GM19099 (cell line): ENCODE measurements around the gene SRRD.

ENCODE experiments used
- POLR2A ChIP-seq: IDR thresholded peaks from 3 replicates; pipeline ENCODE4 v1.6.1; 2011; ENCODE audit warnings: low read depth; ENCODE audit not compliant: insufficient read length; ENCODE audit errors: extremely low read depth

SRRD gene

GRCh38 chr22:26516503-26516902, 32.8 kb downstream of the SRRD start:
- TF ChIP-seq POLR2A: no peak

GRCh38 chr22:26517429-26517828, 33.8 kb downstream of the SRRD start:
- TF ChIP-seq POLR2A: no peak

DNA sequence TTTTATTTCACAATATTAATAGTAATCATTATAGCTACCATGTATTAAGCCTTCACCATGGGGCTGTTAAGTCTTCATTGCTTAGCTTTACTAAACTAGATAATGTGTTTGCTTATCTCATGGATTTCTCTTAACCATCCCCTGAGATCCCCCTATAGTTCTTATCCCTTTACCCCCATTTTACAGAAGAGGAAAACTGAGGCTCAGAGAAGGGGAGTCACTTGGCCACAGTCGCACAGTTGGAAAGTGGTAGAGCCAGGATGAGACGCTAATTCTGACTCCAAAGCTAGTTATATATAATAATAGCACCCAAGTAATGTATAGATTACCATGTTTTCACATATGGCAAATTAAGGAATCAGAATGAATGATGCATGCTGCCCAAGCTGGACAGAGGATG, 38.3 kb downstream of the SRRD start:
- TF ChIP-seq POLR2A: no peak

DNA sequence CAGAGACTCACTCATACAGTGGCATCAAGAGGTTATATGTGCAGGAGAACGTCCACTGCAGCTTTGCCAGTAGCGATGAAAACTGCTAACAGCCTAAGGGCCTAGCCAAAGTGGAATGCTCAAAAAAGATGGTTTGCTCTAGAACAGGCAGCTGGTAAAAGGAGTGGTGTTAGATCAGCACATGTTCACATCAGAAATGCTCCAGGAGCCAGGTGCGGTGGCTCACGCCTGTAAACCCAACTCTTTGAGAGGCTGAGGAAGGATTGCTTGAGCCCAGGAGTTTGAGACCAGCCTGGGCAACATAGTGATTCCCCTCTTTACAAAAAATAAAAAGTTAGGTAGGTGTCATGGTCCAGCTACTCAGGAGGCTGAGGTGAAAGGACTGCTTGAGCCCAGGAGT, 38.9 kb downstream of the SRRD start:
- no peak for TF ChIP-seq POLR2A

DNA sequence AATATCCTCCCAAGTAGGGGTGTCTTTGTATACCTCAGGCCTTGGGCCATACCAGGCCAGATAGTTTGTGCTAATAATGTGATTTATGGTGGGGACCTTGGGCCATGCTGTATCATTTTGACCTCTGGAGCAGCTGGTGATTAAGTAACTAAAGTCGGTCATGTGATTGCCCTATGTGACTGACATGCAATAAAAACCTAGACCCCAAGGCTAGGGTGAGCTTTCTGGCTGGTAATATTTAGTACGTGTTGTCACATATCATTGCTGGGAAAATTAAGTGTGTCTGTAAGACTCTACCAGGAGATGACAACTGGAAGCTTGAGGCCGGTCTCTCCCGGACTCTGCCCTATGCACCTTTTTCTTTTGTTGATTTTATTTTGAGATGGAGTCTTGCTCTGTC, 41.2 kb downstream of the SRRD start:
- TF ChIP-seq POLR2A: no peak

DNA sequence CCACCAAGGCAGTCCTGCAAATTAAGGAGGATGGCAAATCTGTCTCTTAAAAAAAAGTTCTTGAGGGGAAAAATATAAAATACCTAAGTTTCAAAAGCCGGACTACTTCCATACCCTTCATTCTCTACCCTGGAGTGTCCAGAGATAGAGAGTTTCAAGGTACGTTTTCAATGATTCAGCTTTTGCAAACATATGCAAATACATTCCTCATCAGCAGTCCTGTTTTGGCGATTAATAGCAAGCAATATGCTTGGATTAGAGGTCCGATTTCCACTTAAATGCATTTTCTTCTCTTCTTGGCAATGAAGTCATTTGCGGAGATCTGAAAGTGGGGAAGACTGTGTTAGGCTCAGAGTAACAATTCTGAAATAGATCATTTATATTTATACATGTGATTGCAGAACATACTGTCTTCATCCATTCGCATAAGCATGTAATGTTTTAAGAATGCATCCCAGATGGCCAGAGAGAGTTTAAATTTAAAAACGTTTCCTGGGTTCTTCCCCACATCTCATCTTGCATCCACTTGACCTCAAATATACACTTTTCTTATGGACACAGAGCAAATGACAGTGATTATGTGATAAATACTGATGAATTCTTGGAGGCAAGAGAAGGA, 42.4 kb downstream of the SRRD start:
- no peak for TF ChIP-seq POLR2A

GRCh38 chr22:26527167-26527566, 43.5 kb downstream of the SRRD start:
- TF ChIP-seq POLR2A: no peak

DNA sequence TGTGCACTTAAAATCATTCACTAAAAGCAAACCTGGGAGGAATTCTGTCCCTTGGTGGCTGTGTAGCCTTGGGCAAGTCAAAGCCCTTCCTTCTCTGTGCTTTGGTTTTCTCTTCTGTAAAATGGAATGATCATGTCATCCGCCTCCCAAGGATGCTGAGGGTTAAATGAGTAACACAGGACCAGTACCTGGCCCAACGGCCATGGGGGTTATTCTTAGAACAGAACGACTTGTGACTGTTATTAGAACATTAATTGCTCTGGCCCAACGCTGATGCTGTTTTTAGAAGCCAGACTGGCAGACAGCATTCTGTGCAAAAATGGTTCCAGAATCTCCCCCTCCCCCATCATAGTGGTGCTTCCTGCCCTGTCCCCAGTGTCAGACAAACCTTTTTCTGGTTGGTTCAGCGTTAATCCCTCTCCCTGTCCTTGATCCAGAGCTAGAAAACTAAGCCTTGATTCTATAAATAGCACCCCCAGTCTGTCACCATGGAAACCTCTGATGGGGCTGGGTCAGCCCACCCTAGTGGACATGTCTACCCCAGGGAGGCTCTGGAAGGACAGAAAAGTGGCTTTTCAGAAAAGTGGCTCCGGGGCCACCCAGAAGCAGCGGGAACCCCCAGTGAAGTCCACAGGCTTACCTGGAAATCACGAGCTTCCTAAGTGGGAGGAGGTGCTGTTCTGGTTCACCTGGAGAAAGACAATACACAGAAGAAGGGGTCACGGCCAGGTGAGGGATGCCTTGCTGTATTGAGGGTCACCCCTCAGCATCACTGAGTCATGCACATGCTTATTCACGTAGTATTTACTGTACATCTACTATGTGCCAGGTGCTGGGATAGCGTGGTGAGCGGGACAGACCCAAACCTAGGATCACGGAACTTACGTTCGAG, 44.1 kb downstream of the SRRD start:
- TF ChIP-seq POLR2A: no peak

GRCh38 chr22:26529345-26529744, 45.7 kb downstream of the SRRD start:
- no peak for TF ChIP-seq POLR2A

GRCh38 chr22:26534171-26534855, 50.6 kb downstream of the SRRD start:
- TF ChIP-seq POLR2A: no peak

DNA sequence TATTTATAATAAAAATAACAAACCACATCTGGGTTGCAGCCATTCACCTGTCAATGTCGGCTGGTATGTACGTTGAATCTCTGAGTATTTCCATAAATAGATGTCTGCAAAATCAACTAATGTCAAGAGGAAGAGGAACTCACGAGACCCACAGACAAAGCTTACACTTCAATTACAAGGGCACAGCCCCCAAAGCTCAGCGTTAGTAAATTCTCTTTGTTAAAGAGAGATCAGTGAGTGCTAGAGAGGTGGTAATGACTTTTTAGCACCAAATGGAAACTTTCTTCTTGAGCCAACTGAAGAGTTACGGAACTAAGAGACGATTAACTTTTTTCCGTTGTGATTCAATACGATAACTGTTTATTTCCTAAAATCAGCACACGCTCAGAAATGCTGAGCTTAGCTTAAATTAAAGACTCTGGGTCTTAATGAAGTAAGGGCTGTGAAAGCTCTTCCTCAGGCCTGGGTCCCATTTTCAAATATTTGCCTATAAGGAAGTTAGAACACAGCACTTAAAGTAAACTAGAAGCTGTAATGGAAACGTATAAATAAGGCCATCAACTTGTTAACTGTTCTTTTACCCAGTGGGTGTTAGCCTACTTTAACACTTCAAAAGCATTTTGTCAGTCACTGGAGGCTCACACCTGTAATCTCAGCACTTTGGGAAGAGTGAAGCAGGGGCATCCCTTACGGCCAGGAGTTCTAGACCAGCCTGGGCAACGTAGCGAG, 51.4 kb downstream of the SRRD start:
- no peak for TF ChIP-seq POLR2A

DNA sequence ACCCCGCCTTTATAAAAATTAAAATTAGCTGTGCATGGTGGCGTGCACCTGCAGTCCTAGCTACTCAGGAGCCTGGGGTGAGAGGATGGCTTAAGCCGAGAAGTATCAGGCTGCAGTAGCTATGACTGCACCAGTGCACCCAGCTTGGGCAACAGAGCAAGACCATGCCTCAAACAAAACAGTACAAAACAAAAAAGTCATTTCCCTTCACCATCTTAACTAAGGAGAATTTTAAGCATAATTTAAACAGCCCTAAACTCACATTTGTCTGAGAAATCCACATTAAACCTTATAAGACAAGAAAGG, 51.9 kb downstream of the SRRD start:
- no peak for TF ChIP-seq POLR2A

DNA sequence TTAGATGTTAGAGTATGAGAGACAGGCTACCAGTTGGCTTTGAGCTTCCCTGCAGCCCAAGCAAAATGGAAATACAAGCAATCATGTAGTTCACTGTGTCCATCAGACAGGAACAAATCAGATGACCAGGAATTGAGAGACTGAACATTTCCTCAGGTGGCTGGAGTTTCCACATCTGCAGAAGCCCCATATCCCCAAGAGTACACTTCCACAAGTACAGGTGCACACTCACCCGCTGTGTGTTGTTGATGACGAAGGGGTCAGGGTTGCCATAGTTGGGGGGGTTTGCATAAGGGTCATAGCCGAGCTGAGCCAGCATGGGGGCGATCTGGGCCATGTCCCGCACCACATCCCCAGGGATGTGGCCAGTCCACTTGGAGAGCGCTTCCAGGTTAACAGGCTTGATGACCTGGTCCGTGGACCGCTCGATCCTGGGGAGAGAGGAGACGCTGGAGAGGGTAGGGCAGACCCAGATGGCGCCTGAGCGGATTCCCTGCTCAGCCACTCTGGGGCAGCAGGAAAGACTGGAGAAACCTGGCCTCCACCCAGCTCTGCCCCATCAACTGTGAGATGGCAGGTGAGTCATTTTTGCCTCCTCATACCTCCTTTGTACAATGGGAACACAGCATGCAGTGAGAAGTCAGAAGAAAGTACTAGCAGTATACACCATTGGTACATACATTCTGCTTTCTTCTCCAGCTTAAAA, 52.5 kb downstream of the SRRD start:
- TF ChIP-seq POLR2A: no peak

DNA sequence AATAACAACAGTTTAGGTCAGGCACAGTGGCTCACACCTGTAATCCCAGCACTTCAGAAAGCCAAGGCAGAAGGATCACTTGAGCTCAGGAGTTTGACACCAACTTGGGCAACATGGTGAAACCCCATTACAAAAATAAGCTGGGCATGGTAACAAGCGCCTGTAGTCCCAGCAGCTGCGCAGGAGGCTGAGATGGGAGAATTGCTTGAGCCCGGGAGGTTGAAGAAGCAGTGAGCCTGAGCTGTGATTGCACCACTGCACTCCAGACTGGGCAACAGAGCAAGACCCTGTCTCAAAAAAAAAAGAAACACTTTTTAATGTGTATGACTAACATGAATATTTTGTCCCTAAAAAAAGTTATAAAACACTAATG, 53.1 kb downstream of the SRRD start:
- no peak for TF ChIP-seq POLR2A

- TF ChIP-seq POLR2A: no peak
Measured at GRCh38 chr22:26540119-26540518, 56.4 kb downstream of the SRRD start.
